Activated T-cell treated with anti-CD3 and anti-CD28 coated beads, Interleukin-2, amount 50 U/mL, for 24 hours (primary cell): Measurements from ENCODE around the gene PWP2.
"Not testable (repeated sequence)": the region's sequence is repeated elsewhere in the genome, so short reads cannot be mapped to it uniquely, and the experiment has no call there.

Experiments used
- DNase-seq: peaks from one replicate; pipeline ENCODE4 v3.0.0-alpha.2; 2020
- H3K27ac Mint-ChIP-seq: 2 replicates; pipeline ENCODE4 v1.8.0; 2020; ENCODE audit warnings: mild to moderate bottlenecking, mixed read lengths
- H3K27me3 Mint-ChIP-seq: 2 replicates; pipeline ENCODE4 v1.8.0; 2020; ENCODE audit warnings: mixed read lengths
- H3K36me3 Mint-ChIP-seq: 2 replicates; pipeline ENCODE4 v1.8.0; 2020; ENCODE audit warnings: low read depth, mixed read lengths
- H3K4me1 Mint-ChIP-seq: 2 replicates; pipeline ENCODE4 v1.8.0; 2020; ENCODE audit warnings: low read depth, mixed read lengths
- H3K4me3 Mint-ChIP-seq: 2 replicates; pipeline ENCODE4 v1.8.0; 2020; ENCODE audit warnings: mild to moderate bottlenecking, moderate library complexity, mixed read lengths
- H3K9me3 Mint-ChIP-seq: 2 replicates; pipeline ENCODE4 v1.8.0; 2020; ENCODE audit warnings: mixed read lengths

The PWP2 gene

GRCh38 chr21:44089001-44089911, 17.9 kb upstream of the PWP2 start:
- Mint-ChIP-seq H3K27ac (peak overlapping the region; percentile 97), H3K36me3 (peaks cover 93% of the 10 kb centered on the region), H3K27me3 (no peaks in the 10 kb centered on the region), H3K4me3 (peak overlapping the region; percentile 11), H3K4me1 (peaks cover 63% of the 10 kb centered on the region), H3K9me3 (no peaks in the 10 kb centered on the region)
- peak; percentile 42 for DNase-seq

- no peaks in the 10 kb centered on the region for H3K27me3 Mint-ChIP-seq
- peaks cover 56% of the 10 kb centered on the region for H3K4me1 Mint-ChIP-seq
- no peaks in the 10 kb centered on the region for H3K9me3 Mint-ChIP-seq
- peak; percentile 30 for DNase-seq
- H3K36me3 Mint-ChIP-seq: peaks cover 88% of the 10 kb centered on the region
- peak overlapping the region; percentile 89 for H3K27ac Mint-ChIP-seq
- no peak overlapping the region for H3K4me3 Mint-ChIP-seq
Measured at GRCh38 chr21:44090325-44090724, 16.9 kb upstream of the PWP2 start.

- Mint-ChIP-seq H3K27ac (peak overlapping the region; percentile 27), H3K27me3 (no peaks in the 10 kb centered on the region), H3K4me1 (peaks cover 37% of the 10 kb centered on the region), H3K9me3 (no peaks in the 10 kb centered on the region), H3K4me3 (no peak overlapping the region), H3K36me3 (peaks cover 73% of the 10 kb centered on the region)
- DNase-seq: peak; percentile 5
Measured at GRCh38 chr21:44092211-44092610, 15.0 kb upstream of the PWP2 start.

GRCh38 chr21:44093761-44094160, 13.4 kb upstream of the PWP2 start:
- Mint-ChIP-seq H3K36me3 (peaks cover 57% of the 10 kb centered on the region), H3K27me3 (no peaks in the 10 kb centered on the region), H3K4me1 (peaks cover 22% of the 10 kb centered on the region), H3K4me3 (no peak overlapping the region), H3K27ac (peak overlapping the region; percentile 47), H3K9me3 (no peaks in the 10 kb centered on the region)
- peak; percentile 15 for DNase-seq

- Mint-ChIP-seq H3K36me3 (peaks cover 48% of the 10 kb centered on the region), H3K4me1 (peaks cover 12% of the 10 kb centered on the region), H3K27me3 (no peaks in the 10 kb centered on the region), H3K4me3 (no peak overlapping the region), H3K9me3 (no peaks in the 10 kb centered on the region), H3K27ac (peak overlapping the region; percentile 47)
- DNase-seq: no peak
Measured at GRCh38 chr21:44094832-44095231, 12.4 kb upstream of the PWP2 start.

GRCh38 chr21:44098507-44098906, 8.7 kb upstream of the PWP2 start:
- H3K27me3 Mint-ChIP-seq, H3K9me3 Mint-ChIP-seq, H3K27ac Mint-ChIP-seq, DNase-seq, H3K4me3 Mint-ChIP-seq, H3K4me1 Mint-ChIP-seq: not testable (repeated sequence)
- peaks cover 17% of the 10 kb centered on the region for H3K36me3 Mint-ChIP-seq

GRCh38 chr21:44098964-44099363, 8.2 kb upstream of the PWP2 start:
- peaks cover 13% of the 10 kb centered on the region for H3K36me3 Mint-ChIP-seq
- H3K27ac Mint-ChIP-seq, H3K4me1 Mint-ChIP-seq: not testable (repeated sequence)

GRCh38 chr21:44107589-44107988, 390 bp downstream of the PWP2 start:
- not testable (repeated sequence) for H3K36me3 Mint-ChIP-seq, H3K27ac Mint-ChIP-seq, DNase-seq, H3K27me3 Mint-ChIP-seq, H3K4me1 Mint-ChIP-seq, H3K9me3 Mint-ChIP-seq
- H3K4me3 Mint-ChIP-seq: peak overlapping the region; percentile 56

More at GRCh38 chr21:44098964-44099363, 8.2 kb upstream of the PWP2 start:
- H3K9me3 Mint-ChIP-seq, DNase-seq, H3K27me3 Mint-ChIP-seq, H3K4me3 Mint-ChIP-seq: not testable (repeated sequence)

- H3K4me3 Mint-ChIP-seq, H3K27ac Mint-ChIP-seq, H3K27me3 Mint-ChIP-seq, DNase-seq, H3K9me3 Mint-ChIP-seq, H3K4me1 Mint-ChIP-seq, H3K36me3 Mint-ChIP-seq: not testable (repeated sequence)
Measured at GRCh38 chr21:44113702-44114371, 6.6 kb downstream of the PWP2 start.

- not testable (repeated sequence) for H3K36me3 Mint-ChIP-seq, H3K27ac Mint-ChIP-seq, H3K4me3 Mint-ChIP-seq, DNase-seq, H3K9me3 Mint-ChIP-seq, H3K27me3 Mint-ChIP-seq, H3K4me1 Mint-ChIP-seq
Measured at GRCh38 chr21:44122131-44122530, 14.9 kb downstream of the PWP2 start.

GRCh38 chr21:44127827-44128226, 20.6 kb downstream of the PWP2 start:
- not testable (repeated sequence) for H3K4me3 Mint-ChIP-seq, H3K27me3 Mint-ChIP-seq, DNase-seq, H3K4me1 Mint-ChIP-seq, H3K9me3 Mint-ChIP-seq, H3K36me3 Mint-ChIP-seq, H3K27ac Mint-ChIP-seq

GRCh38 chr21:44133715-44134057, 26.5 kb downstream of the PWP2 start:
- peak overlapping the region; percentile 73 for H3K27ac Mint-ChIP-seq
- H3K4me3 Mint-ChIP-seq: peak overlapping the region; percentile 69
- not testable (repeated sequence) for H3K27me3 Mint-ChIP-seq, H3K4me1 Mint-ChIP-seq, H3K36me3 Mint-ChIP-seq, H3K9me3 Mint-ChIP-seq, DNase-seq

- not testable (repeated sequence) for H3K4me1 Mint-ChIP-seq, H3K27ac Mint-ChIP-seq, H3K9me3 Mint-ChIP-seq, H3K36me3 Mint-ChIP-seq, H3K27me3 Mint-ChIP-seq, DNase-seq, H3K4me3 Mint-ChIP-seq
Measured at GRCh38 chr21:44134732-44135131, 27.5 kb downstream of the PWP2 start.

GRCh38 chr21:44138039-44138438, 30.8 kb downstream of the PWP2 start:
- H3K9me3 Mint-ChIP-seq, H3K27me3 Mint-ChIP-seq, H3K27ac Mint-ChIP-seq, H3K36me3 Mint-ChIP-seq, H3K4me1 Mint-ChIP-seq, H3K4me3 Mint-ChIP-seq: not testable (repeated sequence)
- DNase-seq: peak; percentile 63

GRCh38 chr21:44139787-44140551, 32.8 kb downstream of the PWP2 start:
- not testable (repeated sequence) for H3K27me3 Mint-ChIP-seq, H3K4me1 Mint-ChIP-seq, H3K9me3 Mint-ChIP-seq, H3K36me3 Mint-ChIP-seq, H3K4me3 Mint-ChIP-seq
- DNase-seq: peak; percentile 24
- peak overlapping the region; percentile 81 for H3K27ac Mint-ChIP-seq
